CD4-positive, alpha-beta T cell treated with Interleukin-12 subunit alpha and Interleukin-12 subunit beta, for 1 hour (primary cell): Measurements from ENCODE around the gene SERINC3.
A peak's percentile ranks its signal among the peaks of the same experiment; 100 is the strongest.

Experiments
- DNase-seq: peaks from one replicate; pipeline ENCODE4 v3.0.0-alpha.2; 2020

Gene SERINC3

GRCh38 chr20:44461142-44461802, 60.6 kb downstream of the SERINC3 start:
- no peak for DNase-seq

- peak; percentile 23 for DNase-seq
These were observed 61.1 kb downstream of the SERINC3 start for GRCh38 chr20:44460795-44461141.

GRCh38 chr20:44459271-44459670, 62.6 kb downstream of the SERINC3 start:
- no peak for DNase-seq

- no peak for DNase-seq
These were observed 64.9 kb downstream of the SERINC3 start for GRCh38 chr20:44457016-44457415.

GRCh38 chr20:44456611-44457010, 65.3 kb downstream of the SERINC3 start:
- DNase-seq: no peak

GRCh38 chr20:44455126-44455525, 66.7 kb downstream of the SERINC3 start:
- no peak for DNase-seq

GRCh38 chr20:44454306-44454963, 67.4 kb downstream of the SERINC3 start:
- no peak for DNase-seq

GRCh38 chr20:44450903-44451450, 70.9 kb downstream of the SERINC3 start:
- no peak for DNase-seq

- DNase-seq: no peak
These were observed 71.5 kb downstream of the SERINC3 start for GRCh38 chr20:44450281-44450889.

GRCh38 chr20:44449864-44450263, 72.0 kb downstream of the SERINC3 start:
- DNase-seq: no peak

GRCh38 chr20:44448753-44449546, 72.9 kb downstream of the SERINC3 start:
- DNase-seq: no peak

- no peak for DNase-seq
These were observed 73.9 kb downstream of the SERINC3 start for GRCh38 chr20:44447827-44448419.
